B cell (primary cell): ENCODE measurements around the gene GGTA1.

ENCODE experiments used
- CTCF ChIP-seq: fragments of 200-600 bp; IDR thresholded peaks from one replicate; pipeline ENCODE4 v1.8.0; 2022; ENCODE audit warnings: antibody characterized with exemption, mild to moderate bottlenecking
- EZH2 ChIP-seq: IDR thresholded peaks from 2 replicates; pipeline ENCODE4 v1.6.1; 2012; ENCODE audit warnings: borderline replicate concordance, low read depth, mild to moderate bottlenecking, moderate library complexity, low read length; ENCODE audit not compliant: insufficient read depth, poor library complexity, severe bottlenecking

- TF ChIP-seq CTCF (no peak), EZH2 (no peak)
Observed at GRCh38 chr9:121500165-121500478, 478 bp upstream of the GGTA1 start.
